Right lobe of liver (tissue), 4 donors: ENCODE measurements around the gene CEP112.

Experiments
- POLR2A ChIP-seq: fragments of 450-650 bp; IDR thresholded peaks from one replicate; pipeline ENCODE4 v1.6.1; 2017; ENCODE audit warnings: antibody characterized with exemption, mild to moderate bottlenecking
- TF ChIP-seq, protein P1 (sequence below), 4 donors: fragments of 200-600 bp in 3 of 4; fragments of 450-650 bp in 1 of 4; IDR thresholded peaks; one replicate each; pipeline versions ENCODE4 v1.5.1 to v1.8.0; 2016 to 2022; ENCODE audit warnings: antibody characterized with exemption in 4 of 4, mild to moderate bottlenecking in 2 of 4
- donor health status: DM: no; HTN: no; CAD: no.
- donor health status: DM: no; HTN: no; CAD: no.
- donor health status: DM: no; HTN: yes; CAD: no.

DNA sequence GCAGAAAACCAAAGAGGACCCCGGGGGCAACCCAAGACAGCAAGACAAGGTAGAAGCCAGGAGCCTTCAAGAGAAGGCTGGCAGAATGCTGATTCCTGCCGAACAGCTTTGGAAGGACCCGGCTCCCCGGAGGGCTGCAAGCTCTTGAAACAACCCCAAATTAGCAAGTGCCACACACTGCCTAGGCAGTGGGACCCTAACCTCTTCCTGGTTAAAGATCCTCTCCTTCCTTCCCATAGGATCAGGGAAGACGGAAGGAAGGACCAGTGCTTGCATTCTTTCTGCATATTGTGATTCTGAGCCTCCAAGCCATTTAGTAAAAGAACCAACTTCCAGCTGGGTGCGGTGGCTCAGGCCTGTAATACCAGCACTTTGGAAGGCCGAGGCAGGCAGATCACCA, 508.5 kb downstream of the CEP112 start:
- no peak for TF ChIP-seq POLR2A
- TF ChIP-seq, protein P1, sequence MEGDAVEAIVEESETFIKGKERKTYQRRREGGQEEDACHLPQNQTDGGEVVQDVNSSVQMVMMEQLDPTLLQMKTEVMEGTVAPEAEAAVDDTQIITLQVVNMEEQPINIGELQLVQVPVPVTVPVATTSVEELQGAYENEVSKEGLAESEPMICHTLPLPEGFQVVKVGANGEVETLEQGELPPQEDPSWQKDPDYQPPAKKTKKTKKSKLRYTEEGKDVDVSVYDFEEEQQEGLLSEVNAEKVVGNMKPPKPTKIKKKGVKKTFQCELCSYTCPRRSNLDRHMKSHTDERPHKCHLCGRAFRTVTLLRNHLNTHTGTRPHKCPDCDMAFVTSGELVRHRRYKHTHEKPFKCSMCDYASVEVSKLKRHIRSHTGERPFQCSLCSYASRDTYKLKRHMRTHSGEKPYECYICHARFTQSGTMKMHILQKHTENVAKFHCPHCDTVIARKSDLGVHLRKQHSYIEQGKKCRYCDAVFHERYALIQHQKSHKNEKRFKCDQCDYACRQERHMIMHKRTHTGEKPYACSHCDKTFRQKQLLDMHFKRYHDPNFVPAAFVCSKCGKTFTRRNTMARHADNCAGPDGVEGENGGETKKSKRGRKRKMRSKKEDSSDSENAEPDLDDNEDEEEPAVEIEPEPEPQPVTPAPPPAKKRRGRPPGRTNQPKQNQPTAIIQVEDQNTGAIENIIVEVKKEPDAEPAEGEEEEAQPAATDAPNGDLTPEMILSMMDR (IDR thresholded peaks at IDR 0.05) = no peak
